Astrocyte (in vitro differentiated cells and primary cell): ENCODE data around the gene TUBB. TPM values are rescaled to one million over a fixed set of nuclear protein-coding genes. Genes with fewer than 3 reads are reported as not detected.

Source experiments
- DNase-seq: peaks from one replicate; pipeline ENCODE4 v3.0.0-alpha.2; 2010; ENCODE audit warnings: low read depth
- FAIRE-seq: peaks from 2 replicates; lab custom pipeline; 2011; peaks lifted over from hg19 to GRCh38; lab: Jason Lieb, UNC
- H2AFZ ChIP-seq: 2 replicates; pipeline ENCODE4 v1.6.0; 2012; ENCODE audit warnings: low read depth, low read length, inconsistent platforms
- H3K27ac ChIP-seq: 2 replicates; pipeline ENCODE4 v1.5.1; 2011; ENCODE audit warnings: low read depth, low read length, inconsistent platforms
- H3K27me3 ChIP-seq: 2 replicates; pipeline ENCODE4 v1.6.0; 2011; ENCODE audit warnings: low read length, inconsistent platforms; ENCODE audit not compliant: insufficient read depth
- H3K36me3 ChIP-seq: 2 replicates; pipeline ENCODE4 v1.5.1; 2011; ENCODE audit warnings: low read length, inconsistent platforms; ENCODE audit not compliant: insufficient read depth
- H3K4me1 ChIP-seq: 2 replicates; pipeline ENCODE4 v1.5.1; 2011; ENCODE audit warnings: low read length, inconsistent platforms; ENCODE audit not compliant: insufficient read depth
- H3K4me2 ChIP-seq: 2 replicates; pipeline ENCODE4 v1.6.0; 2012; ENCODE audit warnings: low read length, inconsistent platforms
- H3K4me3 ChIP-seq: 2 replicates; pipeline ENCODE4 v1.5.1; 2011; ENCODE audit warnings: low read depth, mild to moderate bottlenecking, low read length, inconsistent platforms; ENCODE audit not compliant: insufficient read depth
- H3K79me2 ChIP-seq: 2 replicates; pipeline ENCODE4 v1.6.0; 2012; ENCODE audit warnings: mild to moderate bottlenecking, low read length, inconsistent platforms; ENCODE audit not compliant: insufficient read depth
- H3K9ac ChIP-seq: 2 replicates; pipeline ENCODE4 v1.6.0; 2012; ENCODE audit warnings: mild to moderate bottlenecking, low read length, inconsistent platforms
- H3K9me3 ChIP-seq: 2 replicates; pipeline ENCODE4 v1.5.1; 2012; ENCODE audit warnings: low read depth, mild to moderate bottlenecking, low read length, inconsistent platforms; ENCODE audit not compliant: insufficient read depth
- H4K20me1 ChIP-seq: 2 replicates; pipeline ENCODE4 v1.6.0; 2012; ENCODE audit warnings: low read length, inconsistent platforms; ENCODE audit not compliant: insufficient read depth
- H3K27ac Mint-ChIP-seq: one replicate; pipeline ENCODE4 v1.8.0; 2021; ENCODE audit warnings: mild to moderate bottlenecking, mixed read lengths; ENCODE audit not compliant: unreplicated experiment
- H3K27me3 Mint-ChIP-seq: one replicate; pipeline ENCODE4 v1.8.0; 2021; ENCODE audit warnings: low read depth, mixed read lengths; ENCODE audit not compliant: unreplicated experiment
- H3K36me3 Mint-ChIP-seq: one replicate; pipeline ENCODE4 v1.8.0; 2021; ENCODE audit warnings: low read depth, mixed read lengths; ENCODE audit not compliant: unreplicated experiment
- H3K4me1 Mint-ChIP-seq: one replicate; pipeline ENCODE4 v1.8.0; 2021; ENCODE audit warnings: low read depth, mixed read lengths; ENCODE audit not compliant: unreplicated experiment
- H3K4me3 Mint-ChIP-seq: one replicate; pipeline ENCODE4 v1.8.0; 2021; ENCODE audit warnings: mild to moderate bottlenecking, moderate library complexity, mixed read lengths; ENCODE audit not compliant: unreplicated experiment
- H3K9me3 Mint-ChIP-seq: one replicate; pipeline ENCODE4 v1.8.0; 2021; ENCODE audit warnings: mild to moderate bottlenecking, mixed read lengths; ENCODE audit not compliant: unreplicated experiment
- CTCF ChIP-seq: IDR thresholded peaks from 2 replicates; pipeline ENCODE4 v1.5.1; 2011; ENCODE audit warnings: low read depth, mild to moderate bottlenecking, inconsistent platforms, low read length, moderate library complexity; ENCODE audit not compliant: insufficient read depth
- EZH2 ChIP-seq: IDR thresholded peaks from 2 replicates; pipeline ENCODE4 v1.6.1; 2012; ENCODE audit warnings: mild to moderate bottlenecking, low read length, inconsistent platforms; ENCODE audit not compliant: insufficient read depth
- total RNA-seq: library from RNA; stranded (reverse); gene quantifications from 2 replicates; pipeline ENCODE4 v1.2.1, GENCODE V29; 2021

The TUBB gene
- total RNA-seq, 1 donor from 2014 or later: 887 TPM

GRCh38 chr6:30690403-30691207 lies 29.5 kb upstream of the TUBB start, which contains the start of gene NRM:
Gene NRM (minus strand): TSS chr6:30690984. CDS start chr6:30690974, 10 bp downstream.
- peak within 1 kb of the TSS; percentile 92 for H2AFZ ChIP-seq
- H3K4me3 ChIP-seq: peak within 1 kb of the TSS; percentile 77
- peak within 1 kb of the TSS; percentile 86 for H3K27ac ChIP-seq
- DNase-seq (peak; percentile 61), FAIRE-seq (no peak)
- Mint-ChIP-seq H3K4me3 (peak within 1 kb of the TSS; percentile 89), H3K4me1 (peaks cover 32% of the 10 kb centered on the region), H3K27ac (peak within 1 kb of the TSS; percentile 92), H3K9me3 (peaks cover 2% of the 10 kb centered on the region), H3K36me3 (peaks cover 7% of the 10 kb centered on the region), H3K27me3 (no peaks in the 10 kb centered on the region)
- peak within 1 kb of the TSS; percentile 83 for H3K9ac ChIP-seq
- peaks cover 34% of the 10 kb centered on the region for H3K4me1 ChIP-seq
- TF ChIP-seq CTCF: no peak
- no peak for TF ChIP-seq EZH2
- H3K79me2 ChIP-seq: peaks cover 44% of the 10 kb centered on the region
- no peaks in the 10 kb centered on the region for H3K27me3 ChIP-seq
- H4K20me1 ChIP-seq: peaks cover 8% of the 10 kb centered on the region
- peak within 1 kb of the TSS; percentile 100 for H3K4me2 ChIP-seq
- no peaks in the 10 kb centered on the region for H3K36me3 ChIP-seq
- no peaks in the 10 kb centered on the region for H3K9me3 ChIP-seq

GRCh38 chr6:30691208-30691847 lies 28.8 kb upstream of the TUBB start:
- Mint-ChIP-seq H3K4me3 (peak overlapping the region; percentile 85), H3K36me3 (peaks cover 5% of the 10 kb centered on the region), H3K27ac (peak overlapping the region; percentile 89), H3K4me1 (peaks cover 32% of the 10 kb centered on the region), H3K9me3 (peaks cover 2% of the 10 kb centered on the region), H3K27me3 (no peaks in the 10 kb centered on the region)
- Histone ChIP-seq H3K36me3 (no peaks in the 10 kb centered on the region), H3K4me2 (peak overlapping the region; percentile 100), H3K9me3 (no peaks in the 10 kb centered on the region), H3K4me1 (peaks cover 34% of the 10 kb centered on the region), H3K9ac (peak overlapping the region; percentile 83), H2AFZ (peak overlapping the region; percentile 7), H3K27ac (peak overlapping the region; percentile 86), H3K27me3 (no peaks in the 10 kb centered on the region), H4K20me1 (peaks cover under 1% of the 10 kb centered on the region), H3K79me2 (peaks cover 37% of the 10 kb centered on the region), H3K4me3 (peak overlapping the region; percentile 77)
- FAIRE-seq (no peak), DNase-seq (no peak)
- TF ChIP-seq EZH2: no peak
- no peak for TF ChIP-seq CTCF
